Tibial nerve (tissue), 4 donors: ENCODE results near the gene PSMB11. TPM values are rescaled to one million over a fixed set of nuclear protein-coding genes. Genes with fewer than 3 reads are reported as not detected.

Source experiments
- DNase-seq, 2 donors: peaks; one replicate each; pipeline ENCODE4 v3.0.0-alpha.2; 2019; ENCODE audit warnings: low spot score in 2 of 2
- H3K27ac ChIP-seq, 4 donors: fragments of 200-600 bp; sonication (generic) in 3 of 4; one replicate each; pipeline ENCODE4 v1.5.1; 2017 to 2019; ENCODE audit warnings: mild to moderate bottlenecking in 1 of 4
- H3K27me3 ChIP-seq, 2 donors: fragments of 200-600 bp; sonication (generic) in 1 of 2; one replicate each; pipeline versions ENCODE4 v1.5.1 to v1.6.0; 2017 to 2019
- H3K36me3 ChIP-seq, 3 donors: fragments of 200-600 bp; sonication (generic); one replicate each; pipeline ENCODE4 v1.5.1; 2018 to 2019
- H3K4me1 ChIP-seq, 4 donors: fragments of 200-600 bp; sonication (generic) in 3 of 4; one replicate each; pipeline ENCODE4 v1.5.1; 2017 to 2019
- H3K4me3 ChIP-seq, 4 donors: fragments of 200-600 bp; sonication (generic) in 3 of 4; one replicate each; pipeline ENCODE4 v1.5.1; 2017 to 2019; ENCODE audit warnings: mild to moderate bottlenecking in 1 of 4, moderate library complexity in 1 of 4
- H3K9me3 ChIP-seq, 4 donors: fragments of 200-600 bp; sonication (generic) in 3 of 4; one replicate each; pipeline ENCODE4 v1.5.1; 2017 to 2019
- CTCF ChIP-seq, 5 experiments: fragments of 200-600 bp in 3 of 5; fragments of 450-650 bp in 2 of 5; sonication (generic) in 3 of 5; IDR thresholded peaks; one replicate each; pipeline ENCODE4 v1.5.1; 2016 to 2019; ENCODE audit warnings: antibody characterized with exemption in 5 of 5, mild to moderate bottlenecking in 3 of 5, moderate library complexity in 2 of 5
- EP300 ChIP-seq, 2 donors: sonication (generic); formaldehyde crosslinking; IDR thresholded peaks; one replicate each; pipeline ENCODE4 v1.6.1; 2017; ENCODE audit warnings: antibody characterized with exemption in 2 of 2, mild to moderate bottlenecking in 1 of 2
- POLR2A ChIP-seq, 2 donors: fragments of 450-650 bp; IDR thresholded peaks; one replicate each; pipeline ENCODE4 v1.6.1; 2017; ENCODE audit warnings: antibody characterized with exemption in 2 of 2, mild to moderate bottlenecking in 2 of 2, moderate library complexity in 2 of 2
- WGBS, 2 donors: methylation state at CpG; one replicate each; pipeline ENCODE4 v1.1.5; 2018; 5-methylcytosine and 5-hydroxymethylcytosine counted together
- total RNA-seq, 4 donors: library from RNA; depleted of rRNA; stranded (reverse); fragments of >200 nt; gene quantifications; one replicate each; pipeline ENCODE4 v1.1.0, GENCODE V29; 2016

The PSMB11 gene
- total RNA-seq, 4 donors from 2014 or later = not detected

- no peaks in the 10 kb centered on the region for H3K27me3 ChIP-seq
- 70 to 90% methylated on average over 9 to 13 of the region's 17 CpGs for WGBS, 2 donors
- H3K9me3 ChIP-seq = no peaks in the 10 kb centered on the region
- H3K4me1 ChIP-seq = peaks cover 0 to 23% (median 7%) of the 10 kb centered on the region in 4 donors
- H3K36me3 ChIP-seq = peaks cover 0 to 7% (median 3%) of the 10 kb centered on the region in 3 donors
- H3K4me3 ChIP-seq = no peak overlapping the region
- H3K27ac ChIP-seq = no peak overlapping the region
- TF ChIP-seq CTCF (IDR thresholded peaks at IDR 0.05) (peak in 2 of 5 experiments; percentile 8 to 12), EP300 (IDR thresholded peaks at IDR 0.05) (no peak)
- no peak for DNase-seq
Observed at GRCh38 chr14:23054000-23054811, 12.2 kb downstream of the PSMB11 start.

- TF ChIP-seq CTCF (IDR thresholded peaks at IDR 0.05) (no peak), POLR2A (IDR thresholded peaks at IDR 0.05) (no peak), EP300 (IDR thresholded peaks at IDR 0.05) (no peak)
- 94 to 97% methylated on average over 12 of the region's 12 CpGs for WGBS, 2 donors
- H3K27me3 ChIP-seq = no peaks in the 10 kb centered on the region
- H3K9me3 ChIP-seq = no peaks in the 10 kb centered on the region
- no peak overlapping the region for H3K27ac ChIP-seq
- no peak overlapping the region for H3K4me3 ChIP-seq
- no peak for DNase-seq
- H3K4me1 ChIP-seq = peaks cover 0 to 23% (median 7%) of the 10 kb centered on the region in 4 donors
- H3K36me3 ChIP-seq = peaks cover 0 to 16% (median 5%) of the 10 kb centered on the region in 3 donors
Observed at GRCh38 chr14:23055147-23055550, 13.1 kb downstream of the PSMB11 start.

DNA sequence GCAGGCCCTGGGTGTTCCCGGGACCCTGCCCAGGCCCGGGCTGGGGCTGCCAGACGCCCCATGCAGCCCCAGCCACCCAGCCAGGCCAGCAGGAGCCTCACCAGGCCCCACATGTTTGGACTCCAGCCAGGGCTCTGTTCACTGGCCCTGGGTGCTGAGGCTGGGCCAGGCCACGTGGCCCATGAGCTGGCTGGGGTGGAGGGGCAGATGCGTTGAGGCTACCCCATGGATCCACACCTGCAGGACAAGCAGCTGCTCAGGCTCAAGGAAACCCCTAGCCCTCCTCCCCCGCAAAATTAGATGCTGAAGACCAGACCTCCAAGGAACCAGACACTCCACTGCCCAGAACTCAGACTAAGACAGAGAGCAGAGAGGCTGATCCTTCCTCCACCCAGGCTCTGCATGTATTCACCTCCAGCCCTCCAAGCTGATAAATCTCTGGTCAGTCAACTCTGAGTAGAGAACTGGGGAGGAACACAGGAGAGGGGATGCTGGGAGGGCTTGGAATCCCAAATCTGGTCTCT is 13.7 kb downstream of the PSMB11 start:
- peaks cover 0 to 23% (median 7%) of the 10 kb centered on the region in 4 donors for H3K4me1 ChIP-seq
- TF ChIP-seq CTCF (IDR thresholded peaks at IDR 0.05) (no peak), EP300 (IDR thresholded peaks at IDR 0.05) (no peak), POLR2A (IDR thresholded peaks at IDR 0.05) (no peak)
- peaks cover 0 to 22% (median 9%) of the 10 kb centered on the region in 3 donors for H3K36me3 ChIP-seq
- no peaks in the 10 kb centered on the region for H3K27me3 ChIP-seq
- no peaks in the 10 kb centered on the region for H3K9me3 ChIP-seq
- DNase-seq = no peak
- H3K4me3 ChIP-seq = no peak overlapping the region
- H3K27ac ChIP-seq = no peak overlapping the region
- WGBS, 2 donors = 63 to 80% methylated on average over 4 to 5 of the region's 6 CpGs

DNA sequence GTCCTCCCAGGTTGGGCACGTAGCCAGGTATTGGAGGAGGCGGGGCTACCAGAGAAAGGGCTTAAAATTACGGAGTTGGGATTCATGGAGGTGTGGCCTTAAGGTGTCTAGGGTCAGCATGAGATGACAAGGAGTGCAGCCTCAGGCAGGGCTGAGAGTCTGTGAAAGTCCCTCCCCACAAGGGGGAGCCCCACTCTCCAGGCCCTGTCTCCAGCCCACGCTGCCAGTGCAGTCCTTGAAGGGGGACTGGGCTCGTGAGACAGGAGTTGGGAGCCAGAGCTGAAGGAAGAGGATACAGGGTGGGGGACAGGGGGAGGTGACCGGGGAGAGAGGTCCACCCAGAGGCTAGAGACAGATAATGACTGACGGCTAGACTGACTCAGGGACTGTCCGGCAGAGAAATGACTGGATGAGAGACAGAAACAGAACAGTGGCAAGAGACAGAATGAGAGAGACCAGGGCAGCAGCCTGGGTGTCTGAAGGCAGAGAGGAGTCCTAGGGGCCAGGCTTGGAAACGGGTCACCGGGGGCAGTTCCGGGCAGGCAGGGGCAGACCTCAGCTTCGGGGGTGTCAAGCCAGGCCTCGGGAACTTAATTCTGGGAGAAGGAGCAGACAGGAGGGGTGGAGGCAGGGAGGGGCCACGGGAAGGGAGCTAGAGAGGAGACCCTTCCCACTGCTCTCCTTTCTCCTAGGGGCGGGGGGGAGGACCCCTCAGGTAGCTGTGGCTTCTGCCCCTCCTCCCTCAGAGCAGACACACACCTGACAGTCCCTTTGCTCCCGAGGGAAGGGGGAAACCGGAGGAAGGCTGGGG is 14.3 kb downstream of the PSMB11 start:
- TF ChIP-seq CTCF (IDR thresholded peaks at IDR 0.05) = peak; percentile 44 to 67 (median 54)
- no peak for TF ChIP-seq POLR2A (IDR thresholded peaks at IDR 0.05)
- no peak for TF ChIP-seq EP300 (IDR thresholded peaks at IDR 0.05)
- H3K4me3 ChIP-seq = peak overlapping the region in 2 of 4 donors; percentile 2 to 83
- WGBS, 2 donors = 11 to 14% methylated on average over 17 of the region's 17 CpGs
- H3K27ac ChIP-seq = peak overlapping the region in 1 of 4 donors; percentile 6
- no peaks in the 10 kb centered on the region for H3K9me3 ChIP-seq
- no peaks in the 10 kb centered on the region for H3K27me3 ChIP-seq
- H3K36me3 ChIP-seq = peaks cover 0 to 28% (median 15%) of the 10 kb centered on the region in 3 donors
- peaks cover 0 to 23% (median 7%) of the 10 kb centered on the region in 4 donors for H3K4me1 ChIP-seq
- peak in 1 of 2 donors; percentile 31 for DNase-seq
